ENCODE results near the gene ZDHHC4.

DNA sequence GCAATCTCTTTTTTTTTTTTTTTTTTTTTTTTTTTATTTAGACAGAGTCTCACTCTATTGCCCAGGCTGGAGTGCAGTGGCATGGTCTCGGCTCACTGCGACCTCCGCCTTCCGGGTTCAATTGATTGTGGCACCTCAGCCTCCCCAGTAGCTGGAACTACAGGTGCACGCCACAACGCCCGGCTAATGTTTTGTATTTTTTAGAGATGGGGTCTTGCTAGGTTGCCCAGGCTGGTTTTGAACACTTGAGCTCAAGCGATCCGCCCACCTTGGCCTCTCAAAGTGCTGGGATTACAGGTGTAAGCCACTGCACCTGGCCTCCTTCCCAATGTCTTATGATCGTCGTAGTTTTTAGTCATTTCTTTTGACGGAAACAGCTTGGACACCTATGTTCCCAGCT is 31.5 kb downstream of the ZDHHC4 start:
- TF ChIP-seq, protein P1, sequence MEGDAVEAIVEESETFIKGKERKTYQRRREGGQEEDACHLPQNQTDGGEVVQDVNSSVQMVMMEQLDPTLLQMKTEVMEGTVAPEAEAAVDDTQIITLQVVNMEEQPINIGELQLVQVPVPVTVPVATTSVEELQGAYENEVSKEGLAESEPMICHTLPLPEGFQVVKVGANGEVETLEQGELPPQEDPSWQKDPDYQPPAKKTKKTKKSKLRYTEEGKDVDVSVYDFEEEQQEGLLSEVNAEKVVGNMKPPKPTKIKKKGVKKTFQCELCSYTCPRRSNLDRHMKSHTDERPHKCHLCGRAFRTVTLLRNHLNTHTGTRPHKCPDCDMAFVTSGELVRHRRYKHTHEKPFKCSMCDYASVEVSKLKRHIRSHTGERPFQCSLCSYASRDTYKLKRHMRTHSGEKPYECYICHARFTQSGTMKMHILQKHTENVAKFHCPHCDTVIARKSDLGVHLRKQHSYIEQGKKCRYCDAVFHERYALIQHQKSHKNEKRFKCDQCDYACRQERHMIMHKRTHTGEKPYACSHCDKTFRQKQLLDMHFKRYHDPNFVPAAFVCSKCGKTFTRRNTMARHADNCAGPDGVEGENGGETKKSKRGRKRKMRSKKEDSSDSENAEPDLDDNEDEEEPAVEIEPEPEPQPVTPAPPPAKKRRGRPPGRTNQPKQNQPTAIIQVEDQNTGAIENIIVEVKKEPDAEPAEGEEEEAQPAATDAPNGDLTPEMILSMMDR (IDR thresholded peaks at IDR 0.05): no peak
- TF ChIP-seq POLR2A (IDR thresholded peaks at IDR 0.05): no peak
